GM23338 (cell line): ENCODE measurements around the gene LOC101059915.

ENCODE experiments used
- CTCF ChIP-seq, 2 experiments: fragments of 200-600 bp in 1 of 2; sonication (generic) in 1 of 2; conservative IDR thresholded peaks; 2 replicates each; pipeline versions ENCODE4 v1.5.1 to v1.6.1; 2016 to 2017; ENCODE audit warnings: antibody characterized with exemption in 2 of 2, low read depth in 2 of 2, mild to moderate bottlenecking in 2 of 2, moderate library complexity in 1 of 2
- POLR2AphosphoS5 ChIP-seq: IDR thresholded peaks from 2 replicates; pipeline ENCODE4 v1.6.1; 2016; ENCODE audit warnings: antibody characterized with exemption, low read depth
- REST ChIP-seq: IDR thresholded peaks from one replicate; pipeline ENCODE4 v1.6.1; 2018; ENCODE audit warnings: antibody characterized with exemption; ENCODE audit not compliant: unreplicated experiment

GRCh38 chrX:71665747-71666146, 1.6 kb upstream of the LOC101059915 start:
- no peak for TF ChIP-seq CTCF (conservative IDR thresholded peaks at IDR 0.05; ENCODE audit: low read depth in 2 of 2)
- TF ChIP-seq REST, result no peak
- no peak for TF ChIP-seq POLR2AphosphoS5
